PFSK-1 (cell line): ENCODE data around the gene B9D2.
A peak's percentile ranks its signal among the peaks of the same experiment; 100 is the strongest.

Experiments
- FOXP2 ChIP-seq: optimal IDR thresholded peaks from 2 replicates; pipeline ENCODE3; 2011; ENCODE audit warnings: borderline replicate concordance, control low read depth, inconsistent platforms; ENCODE audit not compliant: insufficient read depth; ENCODE audit errors: extremely low read length, extremely low read depth
- POLR2AphosphoS5 ChIP-seq: IDR thresholded peaks from 2 replicates; pipeline ENCODE4 v1.6.1; 2012; ENCODE audit warnings: low read depth, mild to moderate bottlenecking, control low read depth, low read length, moderate library complexity
- REST ChIP-seq, 2 experiments: IDR thresholded peaks; 2 replicates each; pipeline versions ENCODE4 v1.6.1 to v1.8.0; 2011 to 2012; ENCODE audit warnings: low read depth in 2 of 2, low read length in 2 of 2, control low read depth in 1 of 2, inconsistent platforms in 1 of 2, mild to moderate bottlenecking in 1 of 2, moderate library complexity in 1 of 2; ENCODE audit not compliant: insufficient read depth in 1 of 2
- SIN3A ChIP-seq: IDR thresholded peaks from 2 replicates; pipeline ENCODE4 v1.6.1; 2012; ENCODE audit warnings: mild to moderate bottlenecking, low read length, moderate library complexity, borderline replicate concordance; ENCODE audit not compliant: insufficient read depth
- TAF1 ChIP-seq: IDR thresholded peaks from 2 replicates; pipeline ENCODE4 v1.6.1; 2012; ENCODE audit warnings: low read length, control low read depth, borderline replicate concordance; ENCODE audit not compliant: insufficient read depth

Gene B9D2

DNA sequence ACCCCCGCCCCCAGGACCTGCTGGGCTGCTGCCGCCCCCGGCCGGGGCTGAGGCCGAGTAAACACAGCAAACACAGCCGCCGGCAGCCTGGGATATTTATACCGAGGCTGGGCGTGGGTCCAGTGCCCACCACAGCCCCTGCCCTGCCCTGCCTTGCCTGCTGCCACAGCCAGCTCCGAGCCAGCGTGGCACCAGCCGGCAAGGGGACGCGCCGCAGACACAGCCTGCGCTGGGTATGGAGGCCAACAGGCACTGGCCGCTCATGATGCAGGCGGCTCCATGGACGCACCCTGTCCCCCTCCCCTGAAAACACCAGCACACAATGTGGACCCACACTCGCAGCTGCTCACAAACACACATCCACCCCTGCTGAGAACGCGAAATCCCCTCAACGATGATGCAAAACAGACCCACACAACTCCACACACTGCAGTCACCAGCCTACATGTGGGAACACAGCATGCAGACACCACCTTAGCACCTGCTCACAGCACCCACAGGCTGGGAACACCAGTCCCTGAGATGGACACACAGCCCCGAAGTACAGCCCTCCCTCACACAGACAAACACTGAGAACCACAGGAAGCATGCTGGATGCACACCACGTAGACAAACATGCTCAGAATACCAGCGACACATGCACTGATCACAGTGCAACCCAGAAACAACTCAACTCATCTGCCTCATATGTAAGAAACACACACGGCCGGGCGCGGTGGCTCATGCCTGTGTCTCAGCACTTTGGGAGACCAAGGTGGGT is 37.8 kb downstream of the B9D2 start:
- TF ChIP-seq FOXP2 = no peak
- TF ChIP-seq SIN3A = no peak; the same call in 1 of the 2 replicates

DNA sequence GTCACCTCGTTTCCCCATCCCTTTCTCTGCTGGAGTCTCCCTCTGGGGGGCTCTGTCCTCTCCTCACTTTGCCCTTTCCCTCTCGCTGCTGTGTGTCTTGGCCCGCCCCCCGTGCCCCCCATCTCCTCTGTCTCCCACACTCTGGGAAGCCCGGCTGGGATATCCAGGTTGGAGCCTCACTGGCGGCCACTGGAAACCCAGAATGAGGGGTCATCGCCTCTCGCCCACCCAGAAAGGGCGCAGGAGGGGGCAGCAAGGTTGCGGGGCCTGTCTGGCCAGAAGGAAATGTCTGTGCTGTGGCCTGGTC is 38.4 kb downstream of the B9D2 start:
- TF ChIP-seq FOXP2 = no peak
- TF ChIP-seq TAF1 = no peak
- no peak for TF ChIP-seq REST (IDR thresholded peaks at IDR 0.05; ENCODE audit: insufficient read depth in 1 of 2, low read depth in 2 of 2, low read length in 2 of 2)

GRCh38 chr19:41324921-41325639 is 38.9 kb downstream of the B9D2 start:
- TF ChIP-seq FOXP2 = no peak
- peak; percentile 50 for TF ChIP-seq POLR2AphosphoS5
- no peak for TF ChIP-seq TAF1
- peak; percentile 40; the same call in 1 of the 2 replicates for TF ChIP-seq SIN3A
- TF ChIP-seq REST (IDR thresholded peaks at IDR 0.05; ENCODE audit: insufficient read depth in 1 of 2, low read depth in 2 of 2, low read length in 2 of 2) = peak in 1 of 2 experiments; percentile 33; a peak in 1 of 4 replicates

GRCh38 chr19:41324231-41324702 is 39.7 kb downstream of the B9D2 start:
- TF ChIP-seq REST (IDR thresholded peaks at IDR 0.05; ENCODE audit: insufficient read depth in 1 of 2, low read depth in 2 of 2, low read length in 2 of 2) = no peak
- no peak for TF ChIP-seq FOXP2
- TF ChIP-seq POLR2AphosphoS5 = peak; percentile 37; the same call in 1 of the 2 replicates

DNA sequence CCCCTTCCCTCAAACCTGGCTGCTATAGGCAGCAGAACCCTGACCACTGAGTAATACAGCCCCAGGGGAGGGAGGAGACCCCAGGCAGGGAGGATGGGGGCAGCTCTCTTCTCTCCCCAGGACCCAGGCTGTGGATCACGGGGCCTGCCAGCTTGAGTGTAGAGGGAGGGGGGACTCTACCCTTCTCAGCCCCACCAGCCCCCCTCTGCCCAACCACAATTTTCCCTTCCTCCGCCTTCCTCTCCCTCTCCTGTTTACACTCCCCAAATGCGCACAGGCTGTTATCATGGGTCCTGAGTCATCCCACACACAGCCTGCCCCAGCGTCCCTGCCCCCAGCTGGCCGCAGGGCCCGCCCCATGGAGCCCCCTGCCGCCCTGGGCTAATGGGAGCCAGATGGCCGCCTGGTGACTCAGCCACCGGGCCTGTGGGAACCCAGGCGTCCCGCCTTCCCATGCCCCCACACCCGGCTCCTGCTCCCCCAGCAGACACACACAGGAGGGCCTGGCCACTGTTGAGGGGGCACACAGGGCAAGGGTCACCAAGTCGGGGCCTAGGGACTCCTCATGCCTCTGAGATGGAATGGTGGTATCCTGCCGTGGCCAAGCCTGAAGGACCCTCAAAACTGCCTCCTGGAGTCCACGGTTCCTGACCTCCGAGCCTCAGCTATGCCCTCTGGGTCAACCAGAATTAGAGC is 40.4 kb downstream of the B9D2 start:
- TF ChIP-seq TAF1 (no peak), POLR2AphosphoS5 (no peak), FOXP2 (no peak), REST (IDR thresholded peaks at IDR 0.05; ENCODE audit: insufficient read depth in 1 of 2, low read depth in 2 of 2, low read length in 2 of 2) (peak in 1 of 2 experiments; percentile 57; a peak in 1 of 4 replicates), SIN3A (peak; percentile 71; the same call in 1 of the 2 replicates)
